Thymus (tissue), 11 donors: Measurements from ENCODE around the gene ZDHHC1. TPM values are rescaled to one million over a fixed set of nuclear protein-coding genes. Genes with fewer than 3 reads are reported as not detected.
"Not testable (repeated sequence)": the region's sequence is repeated elsewhere in the genome, so short reads cannot be mapped to it uniquely, and the experiment has no call there.

Source experiments
- DNase-seq, 9 donors: peaks; one replicate each; pipeline ENCODE4 v3.0.0-alpha.2; 2013; ENCODE audit warnings: low spot score in 9 of 9, low read depth in 6 of 9, missing footprints in 1 of 9
- H3K27ac ChIP-seq, 2 donors: one replicate each; pipeline ENCODE4 v1.5.1; 2013; ENCODE audit warnings: control low read depth in 1 of 2, low read depth in 1 of 2, low read length in 1 of 2, mild to moderate bottlenecking in 1 of 2, moderate library complexity in 1 of 2
- H3K27me3 ChIP-seq, 2 donors: one replicate each; pipeline ENCODE4 v1.5.1; 2013; ENCODE audit warnings: low read length in 1 of 2; ENCODE audit not compliant: control insufficient read depth in 2 of 2, insufficient read depth in 1 of 2
- H3K36me3 ChIP-seq, 2 donors: one replicate each; pipeline ENCODE4 v1.5.1; 2013; ENCODE audit warnings: low read length in 1 of 2, mild to moderate bottlenecking in 1 of 2, moderate library complexity in 1 of 2; ENCODE audit not compliant: control insufficient read depth in 2 of 2, insufficient read depth in 2 of 2
- H3K4me1 ChIP-seq, 2 donors: one replicate each; pipeline ENCODE4 v1.5.1; 2013; ENCODE audit warnings: low read length in 2 of 2; ENCODE audit not compliant: control insufficient read depth in 2 of 2, insufficient read depth in 2 of 2
- H3K4me3 ChIP-seq, 2 donors: one replicate each; pipeline ENCODE4 v1.5.1; 2013; ENCODE audit warnings: low read length in 2 of 2, control low read depth in 1 of 2, mild to moderate bottlenecking in 1 of 2
- H3K9me3 ChIP-seq, 2 donors: one replicate each; pipeline ENCODE4 v1.5.1; 2013; ENCODE audit warnings: low read length in 1 of 2, mild to moderate bottlenecking in 1 of 2; ENCODE audit not compliant: control insufficient read depth in 2 of 2, insufficient read depth in 1 of 2
- WGBS: extraction: QIAGEN DNeasy Blood & Tissue Kit; methylation state at CpG from one replicate; pipeline ENCODE4 v1.1.7; 2013; 5-methylcytosine and 5-hydroxymethylcytosine counted together
- polyA plus RNA-seq: library from polyadenylated mRNA; stranded (reverse); fragments of 200-250 nt; gene quantifications from one replicate; pipeline ENCODE4 v1.2.3, GENCODE V29; 2013
- total RNA-seq: library from RNA; stranded (reverse); fragments of 120-200 nt; gene quantifications from one replicate; pipeline ENCODE4 v1.2.4, GENCODE V29; 2013
- donor health status: healthy.

Gene ZDHHC1
- total and polyA plus RNA-seq, 2 donors, result 0.52 to 2.5 TPM

DNA sequence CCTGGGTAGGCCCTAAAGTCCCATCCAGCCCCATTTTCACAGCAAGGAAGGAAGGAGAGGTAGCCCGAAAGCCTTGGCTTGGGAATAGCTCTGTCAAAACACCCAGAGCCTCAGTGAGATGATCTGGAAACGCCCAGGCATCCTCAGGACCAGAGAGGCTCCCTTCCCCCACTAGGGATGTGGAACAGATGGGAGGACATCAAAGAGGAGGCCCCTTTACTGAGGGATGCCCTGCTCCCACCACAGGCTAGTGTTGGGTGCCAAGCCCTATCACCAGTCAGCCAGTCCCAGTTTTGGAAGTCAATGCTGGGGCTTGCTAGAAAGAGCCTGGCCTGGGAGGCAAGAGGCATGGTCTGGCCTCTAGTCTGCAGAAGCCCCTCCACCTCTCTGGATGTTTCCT is 27.7 kb downstream of the ZDHHC1 start:
- H3K4me3 ChIP-seq, result no peak overlapping the region
- H3K9me3 ChIP-seq, result peaks cover 0 to under 1% of the 10 kb centered on the region in 2 donors
- H3K36me3 ChIP-seq, result no peaks in the 10 kb centered on the region
- H3K4me1 ChIP-seq, result peaks cover 0 to 2% of the 10 kb centered on the region in 2 donors
- WGBS, result 99% methylated on average over 2 of the region's 2 CpGs
- DNase-seq, result no peak
- H3K27ac ChIP-seq, result no peak overlapping the region
- H3K27me3 ChIP-seq, result peaks cover 11 to 61% of the 10 kb centered on the region in 2 donors

DNA sequence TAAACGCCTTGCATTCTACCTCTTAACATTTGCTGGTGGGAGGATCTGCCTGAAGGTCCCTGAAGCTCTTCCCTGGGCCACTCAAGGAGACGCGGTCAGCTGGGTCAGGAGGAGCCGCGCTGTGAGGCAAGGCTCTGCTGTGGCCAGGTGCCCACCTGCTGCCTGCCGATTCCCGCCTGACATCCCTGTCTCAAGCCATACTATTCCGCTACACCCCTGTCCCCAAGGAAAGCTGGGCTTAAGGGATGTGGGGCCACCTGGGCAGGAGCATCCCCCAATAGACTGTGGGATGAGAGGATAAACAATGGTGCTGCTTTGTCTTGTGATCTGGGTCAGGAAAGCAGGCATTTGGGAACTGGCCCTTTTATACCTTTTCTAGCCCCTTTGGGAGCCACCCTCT is 28.1 kb downstream of the ZDHHC1 start:
- Histone ChIP-seq H3K9me3 (no peaks in the 10 kb centered on the region), H3K4me1 (peaks cover 0 to 2% of the 10 kb centered on the region in 2 donors), H3K4me3 (no peak overlapping the region), H3K36me3 (no peaks in the 10 kb centered on the region), H3K27ac (no peak overlapping the region), H3K27me3 (peaks cover 7 to 57% of the 10 kb centered on the region in 2 donors)
- DNase-seq, result no peak
- WGBS, result 98% methylated on average over 8 of the region's 8 CpGs

GRCh38 chr16:67387479-67388079 is 28.7 kb downstream of the ZDHHC1 start:
- Histone ChIP-seq H3K4me3 (no peak overlapping the region), H3K27ac (no peak overlapping the region), H3K4me1 (peaks cover 0 to 2% of the 10 kb centered on the region in 2 donors), H3K27me3 (peaks cover 3 to 51% of the 10 kb centered on the region in 2 donors), H3K36me3 (no peaks in the 10 kb centered on the region), H3K9me3 (no peaks in the 10 kb centered on the region)
- 94% methylated on average over 8 of the region's 8 CpGs for WGBS
- no peak for DNase-seq

DNA sequence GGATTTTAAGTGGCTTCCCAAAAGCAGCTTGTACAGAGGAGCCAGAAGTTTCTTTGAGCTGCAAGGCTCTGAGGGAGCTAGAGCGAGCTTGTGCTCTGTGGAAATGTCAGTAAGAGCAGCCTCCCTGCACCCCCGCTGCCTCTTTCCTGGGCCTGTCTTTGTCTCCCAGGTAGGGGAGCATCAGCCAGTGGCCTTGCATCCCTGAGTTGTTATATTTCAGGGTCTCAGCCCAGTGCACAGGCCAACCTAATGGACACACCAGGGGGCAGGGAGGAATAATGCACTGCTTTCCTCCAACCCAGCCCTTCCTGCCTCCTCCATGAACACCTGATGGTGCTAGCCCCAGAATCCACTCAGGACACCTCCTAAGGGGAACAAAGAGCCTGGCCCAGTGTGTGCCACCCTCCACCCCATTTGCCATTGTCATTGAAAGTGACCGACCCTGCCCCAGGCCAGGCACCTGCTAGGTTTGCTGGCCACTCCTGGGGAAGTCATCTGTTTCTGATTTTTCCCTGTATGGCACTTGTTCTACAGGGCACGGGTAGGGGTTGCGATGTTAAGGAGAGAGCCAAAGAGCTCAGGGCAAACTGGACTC is 29.3 kb downstream of the ZDHHC1 start:
- WGBS, result 95% methylated on average over 5 of the region's 5 CpGs
- H3K36me3 ChIP-seq, result no peaks in the 10 kb centered on the region
- no peak overlapping the region for H3K4me3 ChIP-seq
- H3K27me3 ChIP-seq, result peaks cover 0 to 48% of the 10 kb centered on the region in 2 donors
- no peak overlapping the region for H3K27ac ChIP-seq
- H3K4me1 ChIP-seq, result peaks cover 0 to 2% of the 10 kb centered on the region in 2 donors
- no peaks in the 10 kb centered on the region for H3K9me3 ChIP-seq
- DNase-seq, result no peak

- WGBS, result 94% methylated on average over 8 of the region's 8 CpGs
- H3K36me3 ChIP-seq, result no peaks in the 10 kb centered on the region
- DNase-seq, result no peak
Measured at GRCh38 chr16:67384778-67385510, 31.3 kb downstream of the ZDHHC1 start.

DNA sequence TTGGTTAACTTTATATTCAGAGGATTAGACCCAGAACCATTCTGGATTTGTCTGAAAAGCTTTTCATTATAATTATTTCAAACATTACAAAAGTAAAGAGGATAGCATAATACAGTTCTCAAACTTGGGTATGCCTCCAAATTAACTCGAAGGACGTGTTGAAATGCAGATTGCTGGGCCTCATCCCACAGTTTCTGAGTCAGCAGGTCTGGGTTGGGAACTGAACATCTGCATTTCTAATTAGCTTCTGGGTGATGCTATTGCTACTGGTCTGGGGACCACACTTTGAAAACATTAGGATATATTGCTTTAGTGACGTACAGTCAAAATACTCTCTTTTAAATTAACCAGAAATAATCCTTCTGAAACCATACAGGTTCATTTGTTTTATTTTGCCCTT is 33.0 kb downstream of the ZDHHC1 start:
- Histone ChIP-seq H3K27me3 (peaks cover 0 to 19% of the 10 kb centered on the region in 2 donors), H3K4me3 (no peak overlapping the region), H3K4me1 (no peaks in the 10 kb centered on the region), H3K36me3 (no peaks in the 10 kb centered on the region), H3K27ac (no peak overlapping the region), H3K9me3 (no peaks in the 10 kb centered on the region)
- DNase-seq, result no peak
- WGBS, result 95% methylated on average over 3 of the region's 3 CpGs

More at GRCh38 chr16:67384778-67385510, 31.3 kb downstream of the ZDHHC1 start:
- peaks cover 0 to 29% of the 10 kb centered on the region in 2 donors for H3K27me3 ChIP-seq
- no peak overlapping the region for H3K27ac ChIP-seq
- no peaks in the 10 kb centered on the region for H3K9me3 ChIP-seq
- no peak overlapping the region for H3K4me3 ChIP-seq
- peaks cover 0 to 2% of the 10 kb centered on the region in 2 donors for H3K4me1 ChIP-seq

DNA sequence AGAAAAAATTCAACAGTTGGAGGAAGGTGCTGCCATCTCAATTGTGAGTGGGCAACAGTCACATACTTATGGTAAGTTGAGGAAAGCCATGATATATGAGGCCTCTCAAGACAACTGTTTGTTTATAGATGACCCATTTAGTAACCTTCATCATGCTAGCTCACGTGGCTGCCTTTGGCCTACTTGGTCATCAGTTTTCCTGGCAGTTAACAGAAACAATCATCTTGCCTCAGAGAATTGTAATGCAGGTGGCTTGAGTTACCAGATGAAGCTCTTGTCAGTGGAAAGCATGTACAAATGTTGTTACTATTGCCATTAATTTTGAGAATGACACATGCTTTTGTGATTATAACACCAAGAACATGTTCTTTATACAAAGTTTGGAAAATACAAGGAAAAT is 37.6 kb downstream of the ZDHHC1 start:
- whole genome bisulfite sequencing, result 77% methylated on average over 1 of the region's 1 CpG
- Histone ChIP-seq H3K27ac (no peak overlapping the region), H3K4me1 (no peaks in the 10 kb centered on the region), H3K9me3 (no peaks in the 10 kb centered on the region), H3K4me3 (no peak overlapping the region), H3K36me3 (no peaks in the 10 kb centered on the region), H3K27me3 (peaks cover 0 to 7% of the 10 kb centered on the region in 2 donors)
- DNase-seq, result no peak

DNA sequence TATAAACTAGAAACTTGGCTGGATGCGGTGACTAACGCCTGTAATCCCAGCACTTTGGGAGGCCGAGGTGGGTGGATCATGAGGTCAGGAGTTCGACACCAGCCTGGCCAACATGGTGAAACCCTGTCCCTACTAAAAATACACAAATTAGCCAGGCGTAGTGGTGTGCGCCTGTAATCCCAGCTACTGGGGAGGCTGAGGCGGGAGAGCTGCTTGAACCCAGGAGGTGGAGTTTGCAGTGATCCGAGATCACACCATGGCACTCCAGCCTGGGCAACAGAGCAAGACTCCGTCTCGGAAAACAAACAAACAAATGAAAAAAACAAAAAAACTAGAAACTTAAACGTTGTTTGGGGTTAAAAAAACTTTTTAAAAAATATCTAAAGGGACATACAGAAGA is 40.3 kb downstream of the ZDHHC1 start:
- H3K9me3 ChIP-seq, DNase-seq, H3K4me3 ChIP-seq, H3K27me3 ChIP-seq, H3K36me3 ChIP-seq, H3K4me1 ChIP-seq, H3K27ac ChIP-seq: not testable (repeated sequence)
- WGBS, result 94% methylated on average over 11 of the region's 11 CpGs

- DNase-seq, result no peak
- Histone ChIP-seq H3K27ac (no peak overlapping the region), H3K9me3 (no peaks in the 10 kb centered on the region), H3K27me3 (peaks cover 0 to 6% of the 10 kb centered on the region in 2 donors), H3K36me3 (no peaks in the 10 kb centered on the region), H3K4me3 (no peak overlapping the region), H3K4me1 (no peaks in the 10 kb centered on the region)
Measured at GRCh38 chr16:67372664-67373063, 43.6 kb downstream of the ZDHHC1 start.
